Psoas muscle (tissue), 8 donors: ENCODE measurements around the gene UBE2E1. TPM values are rescaled to one million over a fixed set of nuclear protein-coding genes. Genes with fewer than 3 reads are reported as not detected.

Source experiments
- ATAC-seq, 4 donors: fragments of 200-7000 bp; cut with Tn5 transposase; one replicate each; pipeline ENCODE4 v1.9.1; 2020; ENCODE audit warnings: moderate library complexity in 3 of 4, mild to moderate bottlenecking in 2 of 4
- DNase-seq, 2 donors: peaks; one replicate each; pipeline ENCODE4 v3.0.0-alpha.2; 2020
- H3K27ac ChIP-seq: fragments of 200-600 bp; one replicate; pipeline ENCODE4 v1.8.0; 2022
- H3K27me3 ChIP-seq, 3 donors: fragments of 200-600 bp in 1 of 3; one replicate each; pipeline versions ENCODE4 v1.6.1 to v1.8.0; 2013 to 2022; ENCODE audit warnings: low read length in 2 of 3, mild to moderate bottlenecking in 2 of 3, moderate library complexity in 1 of 3; ENCODE audit not compliant: insufficient read depth in 3 of 3
- H3K36me3 ChIP-seq, 2 donors: fragments of 200-600 bp in 1 of 2; one replicate each; pipeline versions ENCODE4 v1.6.1 to v1.8.0; 2013 to 2022; ENCODE audit warnings: low read depth in 1 of 2, mild to moderate bottlenecking in 1 of 2, moderate library complexity in 1 of 2; ENCODE audit not compliant: insufficient read depth in 1 of 2
- H3K4me1 ChIP-seq: fragments of 200-600 bp; one replicate; pipeline ENCODE4 v1.8.0; 2022
- H3K4me3 ChIP-seq: fragments of 200-600 bp; one replicate; pipeline ENCODE4 v1.8.0; 2022; ENCODE audit warnings: mild to moderate bottlenecking
- H3K9me3 ChIP-seq: fragments of 200-600 bp; one replicate; pipeline ENCODE4 v1.8.0; 2022
- CTCF ChIP-seq: fragments of 200-600 bp; IDR thresholded peaks from one replicate; pipeline ENCODE4 v1.8.0; 2022; ENCODE audit warnings: antibody characterized with exemption
- WGBS, 3 donors: extraction: QIAGEN DNeasy Blood & Tissue Kit; methylation state at CpG; one replicate each; pipeline versions ENCODE4 v1.1.6 to v1.1.7; 2013; 5-methylcytosine and 5-hydroxymethylcytosine counted together
- intact Hi-C, 2 donors: fragments of 100-400 bp; cut with DNase I; formaldehyde crosslinking; loops; one replicate each; pipeline versions ENCODE4 v1.11.0 to v1.14.2; 2022
- polyA plus RNA-seq, 3 donors: library from polyadenylated mRNA; stranded (reverse); fragments of 200-250 nt; gene quantifications; one replicate each; pipeline ENCODE4 v1.2.3, GENCODE V29; 2013
- total RNA-seq, 4 donors: library from RNA; stranded (reverse); fragmentation: NEBNext Ultra II Directional in 2 of 4; extraction: Animal tissue kit (Norgen Biotek cat#: 25700) in 2 of 4; gene quantifications; one replicate each; pipeline versions ENCODE4 v1.2.1 to v1.2.4, GENCODE V29; 2021 to 2023
- donor health status: healthy with polysubstance abuse.
- donor health status: DM: no; HTN: no; CAD: no; lungs with moderate emphysema.
- donor health status: Bipolar disorder and iron deficiency.
- donor health status: healthy.
- donor health status: DM: yes; HTN: yes; CAD: no.
- donor health status: DM: no; HTN: no; CAD: no.
- donor health status: DM: no; HTN: no; CAD: no.
- donor health status: DM: yes; HTN: yes; CAD: no.

The UBE2E1 gene
- total and polyA plus RNA-seq, 7 donors, result 54.1 to 112 (median 85.9) TPM

GRCh38 chr3:23798456-23798855, 7.3 kb upstream of the UBE2E1 start:
- Histone ChIP-seq H3K9me3 (no peaks in the 10 kb centered on the region), H3K27ac (no peak overlapping the region), H3K27me3 (no peaks in the 10 kb centered on the region), H3K36me3 (no peaks in the 10 kb centered on the region), H3K4me3 (no peak overlapping the region), H3K4me1 (no peaks in the 10 kb centered on the region)
- TF ChIP-seq CTCF, result no peak
- ATAC-seq (no peak), DNase-seq (no peak)
- intact Hi-C loops, result no loop called here
- 85 to 90% (median 85%) methylated on average over 5 of the region's 5 CpGs for WGBS, 3 donors

- H3K36me3 ChIP-seq, result no peaks in the 10 kb centered on the region
- H3K4me3 ChIP-seq, result no peak overlapping the region
- ATAC-seq (no peak), DNase-seq (no peak)
- H3K27ac ChIP-seq, result no peak overlapping the region
- H3K4me1 ChIP-seq, result no peaks in the 10 kb centered on the region
- TF ChIP-seq CTCF, result no peak
- no peaks in the 10 kb centered on the region for H3K9me3 ChIP-seq
- WGBS, 3 donors, result 84 to 87% (median 84%) methylated on average over 3 of the region's 3 CpGs
- H3K27me3 ChIP-seq, result no peaks in the 10 kb centered on the region
- intact Hi-C loops, result no loop called here
Observed at GRCh38 chr3:23798876-23799275, 6.9 kb upstream of the UBE2E1 start.

GRCh38 chr3:23800731-23801130, 5.0 kb upstream of the UBE2E1 start:
- Histone ChIP-seq H3K27me3 (no peaks in the 10 kb centered on the region), H3K27ac (no peak overlapping the region), H3K4me1 (no peaks in the 10 kb centered on the region), H3K4me3 (no peak overlapping the region), H3K36me3 (no peaks in the 10 kb centered on the region), H3K9me3 (no peaks in the 10 kb centered on the region)
- intact Hi-C loops, result no loop called here
- DNase-seq (no peak), ATAC-seq (peak in 3 of 4 donors; percentile 31 to 55 (median 46))
- peak; percentile 29 for TF ChIP-seq CTCF
- 80 to 86% (median 82%) methylated on average over 3 of the region's 3 CpGs for WGBS, 3 donors

- H3K36me3 ChIP-seq, result no peaks in the 10 kb centered on the region
- ATAC-seq (no peak), DNase-seq (no peak)
- TF ChIP-seq CTCF, result no peak
- peaks cover 23% of the 10 kb centered on the region for H3K4me1 ChIP-seq
- H3K4me3 ChIP-seq, result no peak overlapping the region
- peak overlapping the region; percentile 32 for H3K27ac ChIP-seq
- no peaks in the 10 kb centered on the region for H3K9me3 ChIP-seq
- no peaks in the 10 kb centered on the region for H3K27me3 ChIP-seq
- WGBS, 3 donors, result 86 to 91% (median 90%) methylated on average over 8 of the region's 8 CpGs
- intact Hi-C loops, result loop anchor here in 1 of 2 donors (5.0 kb wide), 2 partner anchors 53 to 602 kb away; partner anchors contain the start of gene UBE2E2
Observed at GRCh38 chr3:23804441-23805209, 1.1 kb upstream of the UBE2E1 start.
